Activated CD4-positive, alpha-beta T cell treated with anti-CD3 and anti-CD28 coated beads, Interleukin-2, amount 10 ng/mL, durations not matched to agents 7 days and 5 days (primary cell): ENCODE data around the gene IL17RA. TPM values are rescaled to one million over a fixed set of nuclear protein-coding genes. Genes with fewer than 3 reads are reported as not detected.

Experiments
- CTCF ChIA-PET: fragments of 350-600 bp; sonication (Branson Sonifier 250); formaldehyde crosslinking; loops from one replicate; lab custom pipeline; 2021; ENCODE audit warnings: antibody characterized with exemption; lab: Charles Lee
- POLR2A ChIA-PET: fragments of 350-600 bp; sonication (Branson Sonifier 250); formaldehyde crosslinking; loops from one replicate; lab custom pipeline; 2021; ENCODE audit warnings: antibody characterized with exemption; lab: Charles Lee
- DNase-seq: peaks from one replicate; pipeline ENCODE4 v3.0.0-alpha.2; 2020
- H3K27ac Mint-ChIP-seq: one replicate; pipeline ENCODE4 v1.8.0; 2021; ENCODE audit warnings: mild to moderate bottlenecking, moderate library complexity, mixed read lengths
- H3K27me3 Mint-ChIP-seq: one replicate; pipeline ENCODE4 v1.8.0; 2021; ENCODE audit warnings: mixed read lengths
- H3K36me3 Mint-ChIP-seq: one replicate; pipeline ENCODE4 v1.8.0; 2021; ENCODE audit warnings: low read depth, mixed read lengths
- H3K4me1 Mint-ChIP-seq: one replicate; pipeline ENCODE4 v1.8.0; 2021; ENCODE audit warnings: mixed read lengths
- H3K4me3 Mint-ChIP-seq: one replicate; pipeline ENCODE4 v1.8.0; 2021; ENCODE audit warnings: mild to moderate bottlenecking, moderate library complexity, mixed read lengths
- H3K9me3 Mint-ChIP-seq: one replicate; pipeline ENCODE4 v1.8.0; 2021; ENCODE audit warnings: mixed read lengths
- total RNA-seq, 2 experiments: library from RNA; stranded (reverse); gene quantifications; one replicate each; pipeline ENCODE4 v1.2.3, GENCODE V29; 2021

Gene IL17RA
- total RNA-seq, 2 experiments from 2014 or later, result 53.6 to 55.9 TPM

DNA sequence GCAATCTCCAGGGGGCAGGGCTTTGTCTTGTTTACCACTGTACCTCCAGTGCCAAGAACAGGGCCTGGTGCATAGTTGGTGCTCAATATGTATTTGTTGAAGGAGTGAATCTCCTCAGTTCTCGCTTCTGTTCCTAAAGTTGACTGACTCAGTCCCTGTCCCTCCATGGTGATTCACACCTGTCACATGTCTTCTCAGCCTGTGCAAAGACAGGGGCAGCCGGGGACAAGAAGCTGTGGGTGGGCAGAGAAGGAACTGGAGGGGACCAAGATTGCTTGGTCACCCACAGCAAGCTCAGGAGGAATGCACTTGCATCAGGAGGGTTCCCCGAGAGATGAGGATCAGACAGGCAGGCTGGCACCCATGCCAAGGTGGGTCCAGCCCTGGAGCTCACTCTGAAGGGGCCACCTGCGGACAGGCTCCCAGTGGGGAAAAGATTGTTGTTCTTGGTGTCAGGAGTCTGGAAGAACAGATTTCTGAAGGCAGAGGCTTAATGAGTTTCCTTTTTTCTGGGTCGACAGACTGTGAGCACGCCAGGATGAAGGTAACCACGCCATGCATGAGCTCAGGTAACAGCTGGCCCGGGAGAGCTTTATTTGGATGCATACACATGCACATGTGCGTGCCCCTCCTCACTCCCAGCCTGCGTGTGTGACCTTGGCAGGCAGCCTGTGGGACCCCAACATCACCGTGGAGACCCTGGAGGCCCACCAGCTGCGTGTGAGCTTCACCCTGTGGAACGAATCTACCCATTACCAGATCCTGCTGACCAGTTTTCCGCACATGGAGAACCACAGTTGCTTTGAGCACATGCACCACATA, 16.9 kb downstream of the IL17RA start:
- no peak for DNase-seq
- ChIA-PET CTCF (interaction anchor here (0.5 to 2.7 kb wide), 6 partner anchors 10 to 213 kb away, joined by 3 to 10 read pairs (median 3); no protein-coding TSS in a partner anchor), POLR2A (interaction anchor here (0.5 kb wide), 1 partner anchor 15 kb away, joined by 4 read pairs; no protein-coding TSS in a partner anchor)
- Mint-ChIP-seq H3K4me1 (peaks cover 87% of the 10 kb centered on the region), H3K4me3 (no peak overlapping the region), H3K27me3 (no peaks in the 10 kb centered on the region), H3K9me3 (no peaks in the 10 kb centered on the region), H3K27ac (peak overlapping the region; percentile 65), H3K36me3 (peaks cover 84% of the 10 kb centered on the region)

DNA sequence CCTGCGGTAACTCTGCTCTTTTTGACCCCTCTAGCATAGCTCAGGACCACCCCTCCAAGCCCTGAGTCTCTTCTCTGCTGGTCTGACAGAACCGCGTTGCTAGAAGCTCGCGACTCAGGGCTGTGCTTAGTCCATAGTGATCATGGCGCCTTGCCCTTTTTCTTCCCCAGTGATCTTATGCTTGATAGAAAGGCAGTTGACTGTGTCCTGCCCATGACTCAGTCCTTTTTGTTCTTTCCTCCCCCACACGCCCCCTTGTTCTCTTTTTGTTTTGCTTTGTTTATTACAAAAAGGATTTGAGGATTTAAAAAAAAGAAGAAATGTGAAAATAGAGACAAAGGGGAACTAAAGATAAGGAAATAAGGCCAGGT, 17.5 kb downstream of the IL17RA start:
- no peak overlapping the region for H3K27ac Mint-ChIP-seq
- no peaks in the 10 kb centered on the region for H3K9me3 Mint-ChIP-seq
- no peak overlapping the region for H3K4me3 Mint-ChIP-seq
- ChIA-PET POLR2A (no interaction called here), CTCF (interaction anchor here (1.3 to 2.7 kb wide), 2 partner anchors 13 to 69 kb away, joined by 3 to 10 read pairs; no protein-coding TSS in a partner anchor)
- no peak for DNase-seq
- peaks cover 85% of the 10 kb centered on the region for H3K36me3 Mint-ChIP-seq
- H3K27me3 Mint-ChIP-seq, result no peaks in the 10 kb centered on the region
- H3K4me1 Mint-ChIP-seq, result peaks cover 87% of the 10 kb centered on the region

DNA sequence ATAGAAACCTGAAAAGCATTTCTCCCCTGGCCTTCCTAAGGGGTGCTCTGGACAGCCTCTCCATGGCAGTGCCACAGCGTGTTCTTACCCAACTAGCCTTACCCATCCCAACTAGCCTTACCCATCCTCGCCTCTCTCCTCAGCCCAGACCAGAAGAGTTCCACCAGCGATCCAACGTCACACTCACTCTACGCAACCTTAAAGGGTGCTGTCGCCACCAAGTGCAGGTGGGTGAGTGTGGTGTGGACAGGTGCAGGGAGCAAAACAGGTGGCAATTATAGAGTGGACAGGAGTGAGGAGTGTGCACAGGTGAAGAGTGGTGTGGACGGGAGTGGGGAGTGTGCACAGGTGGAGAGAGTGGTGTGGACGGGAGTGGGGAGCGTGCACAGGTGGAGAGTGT, 18.6 kb downstream of the IL17RA start:
- H3K4me1 Mint-ChIP-seq, result peaks cover 83% of the 10 kb centered on the region
- H3K36me3 Mint-ChIP-seq, result peaks cover 86% of the 10 kb centered on the region
- no peaks in the 10 kb centered on the region for H3K27me3 Mint-ChIP-seq
- CTCF ChIA-PET, result interaction anchor here (2.7 kb wide), 1 partner anchor 68 kb away, joined by 10 read pairs; no protein-coding TSS in a partner anchor
- POLR2A ChIA-PET, result no interaction called here
- H3K4me3 Mint-ChIP-seq, result no peak overlapping the region
- no peak overlapping the region for H3K27ac Mint-ChIP-seq
- no peaks in the 10 kb centered on the region for H3K9me3 Mint-ChIP-seq
- no peak for DNase-seq

DNA sequence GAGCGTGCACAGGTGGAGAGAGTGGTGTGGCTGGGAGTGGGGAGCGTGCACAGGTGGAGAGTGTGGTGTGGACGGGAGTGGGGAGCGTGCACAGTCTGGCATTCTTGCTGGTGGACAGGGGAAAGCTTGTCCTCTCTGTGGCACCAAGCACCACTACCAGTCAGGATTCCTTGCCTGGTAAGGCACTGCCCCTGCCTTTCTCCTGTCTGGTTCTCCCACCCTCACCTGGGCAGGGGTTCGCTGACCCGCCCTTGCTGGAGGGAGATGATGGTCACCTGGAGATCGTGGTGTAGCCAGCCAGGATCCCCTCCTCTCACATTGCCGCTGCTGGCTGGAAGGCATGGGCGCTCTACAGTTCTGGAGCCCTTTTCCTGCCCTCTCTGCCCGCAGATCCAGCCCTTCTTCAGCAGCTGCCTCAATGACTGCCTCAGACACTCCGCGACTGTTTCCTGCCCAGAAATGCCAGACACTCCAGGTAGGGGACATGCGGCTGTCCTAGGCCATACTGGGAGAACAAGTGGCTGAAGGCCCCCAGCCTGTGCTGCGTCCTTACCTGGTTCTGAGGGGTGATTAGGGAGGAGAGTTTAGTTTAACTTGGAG, 19.6 kb downstream of the IL17RA start:
- no peak for DNase-seq
- Mint-ChIP-seq H3K4me3 (no peak overlapping the region), H3K9me3 (no peaks in the 10 kb centered on the region), H3K36me3 (peaks cover 75% of the 10 kb centered on the region), H3K27ac (peak overlapping the region; percentile 19), H3K27me3 (no peaks in the 10 kb centered on the region), H3K4me1 (peaks cover 72% of the 10 kb centered on the region)
- POLR2A ChIA-PET, result no interaction called here
- CTCF ChIA-PET, result no interaction called here

DNA sequence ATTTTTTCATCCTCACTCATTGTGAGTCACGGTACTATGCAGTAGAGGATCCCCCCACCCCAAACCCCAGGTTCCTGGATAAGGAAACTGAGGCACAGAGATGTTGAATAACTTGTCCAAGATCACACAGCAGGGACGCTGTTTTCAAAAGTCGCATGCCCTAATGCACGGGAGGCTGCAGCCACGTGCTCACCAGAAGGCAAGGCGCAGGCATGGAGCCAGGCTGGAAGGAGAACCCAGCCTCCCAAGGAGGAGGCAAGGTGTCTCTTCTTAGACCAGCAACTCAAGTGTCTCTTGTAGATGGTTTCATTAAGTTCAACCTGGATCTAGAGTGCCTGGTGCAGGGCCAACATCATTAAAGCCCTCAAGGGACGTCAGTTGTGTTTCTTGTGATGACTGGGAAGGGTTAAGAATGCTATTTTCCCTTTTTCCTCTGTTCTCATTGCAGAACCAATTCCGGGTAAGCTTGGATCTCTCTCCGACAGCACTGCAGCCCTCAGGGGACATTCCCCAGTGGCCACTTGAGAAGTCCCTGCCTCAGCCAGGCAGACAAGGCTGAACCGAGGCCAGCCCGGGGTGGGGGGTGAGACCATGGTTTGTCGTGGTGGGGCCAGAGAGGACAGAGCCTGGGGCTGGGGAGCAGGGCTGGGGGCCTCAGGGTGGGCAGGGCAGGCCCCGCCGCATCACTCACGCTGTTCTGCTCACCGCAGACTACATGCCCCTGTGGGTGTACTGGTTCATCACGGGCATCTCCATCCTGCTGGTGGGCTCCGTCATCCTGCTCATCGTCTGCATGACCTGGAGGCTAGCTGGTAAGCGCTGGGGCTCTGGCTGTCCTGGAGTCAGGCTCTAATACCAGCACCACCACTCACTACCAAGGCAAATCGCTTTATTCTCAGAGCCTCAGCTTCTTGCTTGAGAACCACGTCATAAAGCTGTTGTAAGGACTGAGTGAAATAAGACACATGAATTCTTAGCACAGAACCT, 20.6 kb downstream of the IL17RA start:
- ChIA-PET CTCF (interaction anchor here (0.6 to 1.1 kb wide), 2 partner anchors 36 to 125 kb away, joined by 3 to 4 read pairs; no protein-coding TSS in a partner anchor), POLR2A (interaction anchor here (0.7 kb wide), 1 partner anchor 46 kb away, joined by 3 read pairs; no protein-coding TSS in a partner anchor)
- Mint-ChIP-seq H3K4me1 (peaks cover 65% of the 10 kb centered on the region), H3K27me3 (no peaks in the 10 kb centered on the region), H3K4me3 (no peak overlapping the region), H3K36me3 (peaks cover 75% of the 10 kb centered on the region), H3K9me3 (no peaks in the 10 kb centered on the region), H3K27ac (peak overlapping the region; percentile 82)
- no peak for DNase-seq

DNA sequence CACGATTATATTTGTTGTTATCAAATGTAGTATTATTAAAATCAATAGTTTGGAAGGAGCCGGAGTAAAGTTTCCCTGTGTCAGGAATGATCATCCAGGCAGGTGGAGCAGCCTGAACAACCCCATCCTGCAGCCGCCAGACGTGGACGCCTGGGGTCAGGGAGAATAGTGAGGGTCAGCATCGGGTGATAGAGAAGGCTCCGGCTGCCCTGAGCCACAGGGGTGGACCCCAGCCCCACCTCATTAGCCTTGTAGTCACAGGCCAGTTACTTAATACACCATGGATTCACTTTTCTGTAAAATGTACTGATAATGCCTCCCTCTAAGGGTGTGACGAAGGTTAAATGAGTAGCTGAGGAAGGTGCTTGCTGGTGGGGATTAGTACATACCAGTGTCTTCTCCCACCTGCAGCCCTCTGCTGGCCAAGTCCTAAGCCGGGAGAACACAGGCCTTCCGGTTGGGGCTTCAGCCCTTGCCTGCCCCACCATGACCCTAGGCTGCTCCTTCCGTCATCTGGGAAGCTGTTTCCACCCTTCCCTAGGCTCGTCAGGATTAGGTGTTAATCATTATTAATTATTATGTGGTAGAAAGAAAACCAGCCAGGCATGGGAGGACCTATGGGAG, 21.5 kb downstream of the IL17RA start:
- H3K36me3 Mint-ChIP-seq, result peaks cover 74% of the 10 kb centered on the region
- H3K9me3 Mint-ChIP-seq, result no peaks in the 10 kb centered on the region
- H3K27me3 Mint-ChIP-seq, result no peaks in the 10 kb centered on the region
- POLR2A ChIA-PET, result interaction anchor here (0.7 kb wide), 1 partner anchor 45 kb away, joined by 3 read pairs; no protein-coding TSS in a partner anchor
- peaks cover 58% of the 10 kb centered on the region for H3K4me1 Mint-ChIP-seq
- H3K4me3 Mint-ChIP-seq, result peak overlapping the region; percentile 43
- CTCF ChIA-PET, result interaction anchor here (0.6 to 1.5 kb wide), 4 partner anchors 10 to 71 kb away, joined by 3 to 5 read pairs (median 4); no protein-coding TSS in a partner anchor
- no peak for DNase-seq
- H3K27ac Mint-ChIP-seq, result peak overlapping the region; percentile 82

DNA sequence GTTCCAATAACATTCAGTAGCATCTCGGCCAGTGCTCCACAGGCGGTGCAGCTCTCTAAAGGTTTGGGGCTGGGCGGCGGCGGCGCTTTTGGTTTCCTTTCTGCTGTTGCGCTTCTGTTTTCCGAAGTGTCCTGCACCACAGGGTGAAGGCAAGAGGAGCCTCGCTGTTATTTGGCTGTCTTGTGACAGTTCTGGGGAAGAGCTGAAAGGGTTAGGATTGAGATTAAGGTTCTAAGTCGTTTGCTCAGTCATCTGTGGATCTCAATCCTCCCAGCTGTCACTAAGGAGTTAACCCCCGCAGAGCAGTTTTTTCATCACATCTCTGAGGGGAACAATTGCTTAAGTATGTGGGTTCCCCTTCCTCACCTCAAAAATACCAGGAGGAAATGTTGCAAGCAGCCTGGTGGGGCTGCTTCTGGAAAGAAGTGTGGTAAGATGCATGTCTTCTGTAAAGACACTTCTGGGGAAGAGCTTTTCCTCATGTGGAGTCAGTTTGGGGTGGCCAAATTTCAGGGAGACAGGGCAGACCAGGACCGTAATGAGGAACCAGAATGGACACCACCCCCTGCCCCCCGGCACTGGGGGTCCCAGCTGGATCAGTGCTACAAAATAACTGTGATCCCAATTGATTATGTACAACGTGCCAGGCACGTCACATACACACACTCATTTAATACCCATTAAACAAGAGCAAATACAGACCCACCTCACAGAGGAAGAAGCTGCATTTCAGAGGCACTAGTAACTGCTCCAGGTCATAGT, 22.2 kb downstream of the IL17RA start:
- Mint-ChIP-seq H3K36me3 (peaks cover 72% of the 10 kb centered on the region), H3K4me1 (peaks cover 51% of the 10 kb centered on the region), H3K9me3 (no peaks in the 10 kb centered on the region), H3K27ac (peak overlapping the region; percentile 82), H3K4me3 (peak overlapping the region; percentile 43), H3K27me3 (no peaks in the 10 kb centered on the region)
- ChIA-PET CTCF (interaction anchor here (0.6 to 1.5 kb wide), 6 partner anchors 9 to 71 kb away, joined by 3 to 5 read pairs (median 3); no protein-coding TSS in a partner anchor), POLR2A (no interaction called here)
- DNase-seq, result peak; percentile 71

DNA sequence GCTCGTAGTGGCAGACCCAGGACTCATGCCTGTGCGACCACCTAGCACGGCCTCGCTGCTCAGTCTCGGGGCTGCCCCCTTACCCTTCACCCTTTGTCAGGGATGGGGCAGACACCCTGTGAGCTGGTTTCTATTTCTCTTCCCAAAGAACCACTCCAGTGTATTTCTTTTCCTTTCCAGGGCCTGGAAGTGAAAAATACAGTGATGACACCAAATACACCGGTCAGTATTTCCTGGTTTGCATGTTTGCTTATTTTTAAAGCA, 22.7 kb downstream of the IL17RA start:
- peak overlapping the region; percentile 82 for H3K27ac Mint-ChIP-seq
- ChIA-PET CTCF (interaction anchor here (1.1 to 1.5 kb wide), 4 partner anchors 9 to 65 kb away, joined by 3 to 5 read pairs (median 3); no protein-coding TSS in a partner anchor), POLR2A (no interaction called here)
- peaks cover 70% of the 10 kb centered on the region for H3K36me3 Mint-ChIP-seq
- H3K4me3 Mint-ChIP-seq, result peak overlapping the region; percentile 43
- no peaks in the 10 kb centered on the region for H3K9me3 Mint-ChIP-seq
- DNase-seq, result no peak
- no peaks in the 10 kb centered on the region for H3K27me3 Mint-ChIP-seq
- peaks cover 46% of the 10 kb centered on the region for H3K4me1 Mint-ChIP-seq

DNA sequence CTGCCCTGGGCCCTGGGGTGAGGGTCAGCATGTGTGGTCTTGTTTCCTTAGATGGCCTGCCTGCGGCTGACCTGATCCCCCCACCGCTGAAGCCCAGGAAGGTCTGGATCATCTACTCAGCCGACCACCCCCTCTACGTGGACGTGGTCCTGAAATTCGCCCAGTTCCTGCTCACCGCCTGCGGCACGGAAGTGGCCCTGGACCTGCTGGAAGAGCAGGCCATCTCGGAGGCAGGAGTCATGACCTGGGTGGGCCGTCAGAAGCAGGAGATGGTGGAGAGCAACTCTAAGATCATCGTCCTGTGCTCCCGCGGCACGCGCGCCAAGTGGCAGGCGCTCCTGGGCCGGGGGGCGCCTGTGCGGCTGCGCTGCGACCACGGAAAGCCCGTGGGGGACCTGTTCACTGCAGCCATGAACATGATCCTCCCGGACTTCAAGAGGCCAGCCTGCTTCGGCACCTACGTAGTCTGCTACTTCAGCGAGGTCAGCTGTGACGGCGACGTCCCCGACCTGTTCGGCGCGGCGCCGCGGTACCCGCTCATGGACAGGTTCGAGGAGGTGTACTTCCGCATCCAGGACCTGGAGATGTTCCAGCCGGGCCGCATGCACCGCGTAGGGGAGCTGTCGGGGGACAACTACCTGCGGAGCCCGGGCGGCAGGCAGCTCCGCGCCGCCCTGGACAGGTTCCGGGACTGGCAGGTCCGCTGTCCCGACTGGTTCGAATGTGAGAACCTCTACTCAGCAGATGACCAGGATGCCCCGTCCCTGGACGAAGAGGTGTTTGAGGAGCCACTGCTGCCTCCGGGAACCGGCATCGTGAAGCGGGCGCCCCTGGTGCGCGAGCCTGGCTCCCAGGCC, 23.7 kb downstream of the IL17RA start:
- H3K36me3 Mint-ChIP-seq, result peaks cover 66% of the 10 kb centered on the region
- POLR2A ChIA-PET, result no interaction called here
- no peak overlapping the region for H3K4me3 Mint-ChIP-seq
- H3K27ac Mint-ChIP-seq, result peak overlapping the region; percentile 82
- H3K9me3 Mint-ChIP-seq, result no peaks in the 10 kb centered on the region
- peaks cover 42% of the 10 kb centered on the region for H3K4me1 Mint-ChIP-seq
- H3K27me3 Mint-ChIP-seq, result no peaks in the 10 kb centered on the region
- CTCF ChIA-PET, result interaction anchor here (1.4 kb wide), 1 partner anchor 15 kb away, joined by 3 read pairs; no protein-coding TSS in a partner anchor
- DNase-seq, result no peak

DNA sequence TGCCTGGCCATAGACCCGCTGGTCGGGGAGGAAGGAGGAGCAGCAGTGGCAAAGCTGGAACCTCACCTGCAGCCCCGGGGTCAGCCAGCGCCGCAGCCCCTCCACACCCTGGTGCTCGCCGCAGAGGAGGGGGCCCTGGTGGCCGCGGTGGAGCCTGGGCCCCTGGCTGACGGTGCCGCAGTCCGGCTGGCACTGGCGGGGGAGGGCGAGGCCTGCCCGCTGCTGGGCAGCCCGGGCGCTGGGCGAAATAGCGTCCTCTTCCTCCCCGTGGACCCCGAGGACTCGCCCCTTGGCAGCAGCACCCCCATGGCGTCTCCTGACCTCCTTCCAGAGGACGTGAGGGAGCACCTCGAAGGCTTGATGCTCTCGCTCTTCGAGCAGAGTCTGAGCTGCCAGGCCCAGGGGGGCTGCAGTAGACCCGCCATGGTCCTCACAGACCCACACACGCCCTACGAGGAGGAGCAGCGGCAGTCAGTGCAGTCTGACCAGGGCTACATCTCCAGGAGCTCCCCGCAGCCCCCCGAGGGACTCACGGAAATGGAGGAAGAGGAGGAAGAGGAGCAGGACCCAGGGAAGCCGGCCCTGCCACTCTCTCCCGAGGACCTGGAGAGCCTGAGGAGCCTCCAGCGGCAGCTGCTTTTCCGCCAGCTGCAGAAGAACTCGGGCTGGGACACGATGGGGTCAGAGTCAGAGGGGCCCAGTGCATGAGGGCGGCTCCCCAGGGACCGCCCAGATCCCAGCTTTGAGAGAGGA, 24.5 kb downstream of the IL17RA start:
- CTCF ChIA-PET, result interaction anchor here (1.6 kb wide), 1 partner anchor 10 kb away, joined by 5 read pairs; no protein-coding TSS in a partner anchor
- DNase-seq, result no peak
- Mint-ChIP-seq H3K4me1 (peaks cover 43% of the 10 kb centered on the region), H3K27me3 (no peaks in the 10 kb centered on the region), H3K27ac (no peak overlapping the region), H3K36me3 (peaks cover 64% of the 10 kb centered on the region), H3K9me3 (no peaks in the 10 kb centered on the region), H3K4me3 (no peak overlapping the region)
- POLR2A ChIA-PET, result no interaction called here
